Adrenal gland (tissue), 5 donors: ENCODE data around the gene DBNDD1.

ENCODE experiments used
- CTCF ChIP-seq, 6 experiments: fragments of 450-650 bp in 4 of 6; fragments of 200-600 bp in 2 of 6; sonication (generic) in 1 of 6; IDR thresholded peaks; 1 replicate in 5 of 6; 2 replicates in 1 of 6; pipeline versions ENCODE4 v1.5.1 to v1.8.0; 2016 to 2021; ENCODE audit warnings: antibody characterized with exemption in 6 of 6, mild to moderate bottlenecking in 2 of 6, moderate library complexity in 1 of 6
- POLR2A ChIP-seq, 2 donors: fragments of 450-650 bp; IDR thresholded peaks; one replicate each; pipeline ENCODE4 v1.6.1; 2017; ENCODE audit warnings: antibody characterized with exemption in 2 of 2, mild to moderate bottlenecking in 2 of 2, moderate library complexity in 1 of 2
- donor health status: DM: no; HTN: no; CAD: no.

GRCh38 chr16:89972244-89973234 is 46.7 kb downstream of the DBNDD1 start:
- TF ChIP-seq CTCF (IDR thresholded peaks at IDR 0.05) (peak in 1 of 6 experiments; percentile 15), POLR2A (IDR thresholded peaks at IDR 0.05) (peak; percentile 87 to 89)
